UCSD-AML1 (cell line): ENCODE measurements around the gene UBE2Z.
"Not testable (repeated sequence)": the region's sequence is repeated elsewhere in the genome, so short reads cannot be mapped to it uniquely, and the experiment has no call there.

Experiments used
- DNase-seq: peaks from one replicate; lab custom pipeline; 2025; ENCODE audit not compliant: unreplicated experiment; lab: John Stamatoyannopoulos, UW

UBE2Z gene

DNA sequence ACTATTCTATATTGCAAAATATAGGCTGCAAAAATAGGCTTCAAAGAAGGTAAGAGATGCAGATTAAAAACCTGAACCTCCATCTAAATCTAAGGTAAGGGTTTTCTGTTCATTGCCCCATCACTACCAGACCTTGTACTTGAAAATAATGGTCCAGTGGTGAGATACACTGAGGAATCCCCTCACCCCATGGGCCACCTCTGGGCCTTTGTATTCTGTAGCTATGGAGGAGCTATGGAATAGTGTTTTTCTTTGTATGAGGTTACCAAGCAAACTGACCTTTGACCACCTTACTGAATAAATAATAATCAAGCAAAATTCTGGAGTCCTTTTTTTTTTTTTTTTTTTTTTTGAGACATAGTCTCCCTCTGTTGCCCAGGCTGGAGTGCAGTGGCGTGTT lies 4.8 kb upstream of the UBE2Z start:
- DNase-seq, result no peak

DNA sequence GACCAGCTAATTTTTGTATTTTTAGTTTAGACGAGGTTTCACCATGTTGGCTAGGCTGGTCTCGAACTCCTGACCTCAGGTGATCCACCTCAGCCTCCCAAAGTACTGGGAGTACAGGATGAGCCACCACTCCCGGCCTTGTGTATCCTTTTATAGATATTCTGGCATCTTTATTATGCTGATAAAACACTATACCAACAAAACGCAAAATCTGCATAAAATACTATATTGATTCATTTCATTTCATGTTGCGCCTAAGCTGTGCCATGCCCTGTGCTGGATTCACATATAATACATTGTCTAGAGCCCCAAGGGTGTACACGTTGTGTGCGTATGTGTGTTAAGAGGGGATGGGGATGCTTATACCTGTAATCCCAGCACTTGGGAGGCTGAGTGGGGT lies 3.8 kb upstream of the UBE2Z start:
- no peak for DNase-seq

DNA sequence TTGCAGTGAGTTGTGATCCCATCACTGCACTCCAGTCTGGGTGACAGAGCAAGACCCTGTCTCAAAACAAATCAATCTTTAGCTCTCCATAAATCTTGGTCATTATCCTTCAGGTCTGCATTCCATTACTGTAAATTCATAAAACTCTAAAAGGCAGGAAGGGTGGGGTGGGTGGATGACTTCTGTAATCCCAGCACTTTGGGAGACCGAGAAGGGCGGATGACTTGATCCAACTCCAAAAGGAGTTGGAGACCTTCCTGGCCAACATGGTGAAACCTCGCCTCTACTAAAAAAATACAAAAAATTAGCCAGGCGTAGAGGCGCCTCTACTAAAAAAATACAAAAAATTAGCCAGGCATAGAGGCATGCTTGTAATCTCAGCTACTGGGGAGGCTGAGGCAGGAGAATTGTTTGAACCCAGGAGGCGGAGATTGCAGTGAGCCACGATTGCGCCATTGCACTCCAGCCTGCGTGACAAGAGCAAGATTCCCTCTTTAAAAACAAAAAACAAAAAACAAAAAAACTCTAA lies 2.2 kb upstream of the UBE2Z start:
- no peak for DNase-seq

DNA sequence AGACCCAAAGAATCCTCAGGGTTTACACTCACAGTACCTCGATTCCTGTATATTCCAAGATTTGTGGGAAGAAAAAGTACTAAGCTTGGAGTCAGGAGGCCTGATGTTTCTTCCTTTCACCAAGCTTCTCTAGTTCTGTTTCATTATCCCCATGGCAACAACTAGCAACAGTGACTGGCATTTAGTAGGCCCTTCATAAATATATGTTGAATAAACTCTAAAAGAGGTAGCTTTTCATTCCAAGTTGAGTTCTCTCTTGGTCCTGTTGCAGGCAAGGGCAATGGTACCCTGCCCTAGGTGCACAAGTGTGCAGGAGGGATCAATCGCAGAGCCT lies 527 bp upstream of the UBE2Z start:
- DNase-seq, result no peak

DNA sequence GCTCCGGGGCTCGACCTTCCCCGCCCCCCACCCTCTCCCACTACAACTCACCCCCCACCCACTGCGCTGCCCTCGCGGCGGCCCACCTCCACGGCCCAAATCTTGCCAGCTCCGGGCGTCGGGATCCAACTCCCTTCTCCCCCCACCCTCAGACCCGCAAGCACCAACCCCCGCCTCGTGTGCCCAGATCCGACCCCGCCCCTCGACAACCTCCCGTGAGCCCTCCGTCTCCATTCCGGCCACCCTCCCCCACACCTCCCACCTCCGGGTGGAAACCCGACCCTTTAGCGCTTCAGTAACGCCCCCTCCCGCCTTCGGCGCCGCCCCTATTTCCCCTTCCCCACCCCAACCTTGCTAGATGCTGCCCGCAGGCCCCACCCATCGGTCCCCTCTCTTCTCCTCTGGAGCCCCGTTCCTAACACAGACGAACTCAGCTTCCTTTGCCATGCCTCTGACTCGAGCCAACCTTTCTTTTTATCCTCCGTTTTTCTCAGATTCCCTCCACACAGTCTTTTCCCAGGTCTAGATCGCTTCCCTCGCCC lies 717 bp downstream of the UBE2Z start:
- DNase-seq, result peak; percentile 94

DNA sequence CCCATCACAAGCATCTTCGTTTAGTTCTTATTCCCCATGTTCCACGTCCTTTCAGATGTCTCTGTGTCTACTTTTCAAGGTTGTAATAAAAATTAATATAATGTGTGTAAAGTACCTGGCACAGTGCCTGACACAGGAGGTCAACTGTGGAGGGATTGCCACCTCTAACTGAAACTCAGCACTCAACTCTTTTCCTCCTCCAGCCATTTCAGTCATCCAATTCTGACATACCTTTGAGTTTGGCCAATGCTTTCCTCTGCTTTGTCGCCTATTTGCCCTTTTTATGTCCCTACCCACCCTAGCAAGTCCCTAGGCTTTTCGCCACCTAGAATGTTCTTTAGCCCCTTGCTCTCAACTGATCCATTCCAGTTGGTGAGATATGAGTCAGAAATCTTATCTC lies 1.6 kb downstream of the UBE2Z start:
- no peak for DNase-seq

DNA sequence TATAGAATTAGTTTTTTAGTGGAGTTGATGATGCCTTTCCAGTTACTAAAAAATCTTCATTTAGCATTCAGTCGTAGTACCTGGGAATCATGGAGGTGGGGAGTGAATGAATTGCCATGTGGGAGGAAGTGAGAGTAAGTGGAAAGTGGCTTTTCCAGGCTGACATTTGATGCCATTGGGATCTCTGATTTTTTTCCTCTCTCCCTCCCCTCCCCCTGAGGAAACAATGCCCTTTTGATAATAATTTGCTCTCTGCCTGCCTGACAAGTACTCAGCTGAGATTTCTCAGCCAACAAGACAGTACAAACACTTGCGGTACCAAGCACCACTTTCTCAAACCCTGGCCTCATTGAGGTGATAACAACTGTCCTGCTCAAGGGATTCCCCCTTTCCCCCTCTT lies 2.2 kb downstream of the UBE2Z start:
- no peak for DNase-seq

DNA sequence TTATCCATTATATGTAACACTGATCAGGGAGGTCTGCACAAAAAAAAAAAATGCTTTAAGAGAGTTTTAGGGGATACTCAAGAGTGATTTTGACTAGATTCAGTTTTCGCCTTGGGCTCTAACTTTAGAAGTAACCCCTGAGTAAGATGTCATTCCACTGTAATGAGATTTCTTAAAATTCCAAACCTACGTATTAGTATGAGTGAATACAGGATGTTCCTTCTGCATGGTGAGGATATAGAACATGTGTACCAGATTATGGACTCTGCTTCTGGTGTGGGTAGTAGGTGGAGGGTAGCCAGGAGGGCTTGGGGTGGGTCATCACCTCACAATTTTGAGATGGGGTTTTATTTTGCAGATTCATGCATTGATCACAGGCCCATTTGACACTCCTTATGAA lies 4.3 kb downstream of the UBE2Z start:
- no peak for DNase-seq

DNA sequence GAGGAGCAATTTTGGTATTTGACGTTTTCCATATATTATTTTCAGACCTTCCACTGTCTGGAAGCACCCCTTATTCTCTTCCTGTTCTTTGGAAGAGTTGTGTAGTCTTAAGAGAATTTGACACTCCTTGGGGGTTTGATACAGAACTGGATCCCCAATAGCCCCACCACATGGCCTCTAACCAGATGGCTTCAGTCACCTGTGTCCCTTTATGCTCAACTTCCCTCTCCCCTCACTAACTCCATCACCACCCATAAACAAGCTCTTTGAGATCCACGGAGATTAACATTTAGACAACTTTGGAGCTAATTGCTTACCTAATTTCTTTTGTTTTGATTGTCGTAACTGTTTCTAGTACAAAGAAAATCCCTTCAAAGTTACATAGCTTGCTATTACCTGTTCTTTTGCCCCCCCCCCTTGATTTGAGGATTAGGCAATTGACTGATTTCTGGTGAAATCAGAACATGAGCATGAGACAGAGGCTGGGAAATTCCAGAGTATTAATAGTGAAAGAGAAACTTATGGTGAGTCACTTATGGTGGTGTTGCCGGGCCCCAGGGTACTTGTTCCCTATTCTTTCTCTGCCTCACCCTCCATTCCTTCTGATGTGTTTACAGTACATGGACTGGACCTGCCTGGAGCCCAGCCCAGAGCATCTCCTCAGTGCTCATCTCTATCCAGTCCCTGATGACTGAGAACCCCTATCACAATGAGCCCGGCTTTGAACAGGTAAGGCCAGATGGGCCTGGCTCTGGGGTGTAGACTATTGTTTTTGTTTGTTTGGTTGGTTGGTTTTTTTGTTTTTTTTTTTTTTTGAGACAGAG lies 7.5 kb downstream of the UBE2Z start:
- DNase-seq, result no peak

DNA sequence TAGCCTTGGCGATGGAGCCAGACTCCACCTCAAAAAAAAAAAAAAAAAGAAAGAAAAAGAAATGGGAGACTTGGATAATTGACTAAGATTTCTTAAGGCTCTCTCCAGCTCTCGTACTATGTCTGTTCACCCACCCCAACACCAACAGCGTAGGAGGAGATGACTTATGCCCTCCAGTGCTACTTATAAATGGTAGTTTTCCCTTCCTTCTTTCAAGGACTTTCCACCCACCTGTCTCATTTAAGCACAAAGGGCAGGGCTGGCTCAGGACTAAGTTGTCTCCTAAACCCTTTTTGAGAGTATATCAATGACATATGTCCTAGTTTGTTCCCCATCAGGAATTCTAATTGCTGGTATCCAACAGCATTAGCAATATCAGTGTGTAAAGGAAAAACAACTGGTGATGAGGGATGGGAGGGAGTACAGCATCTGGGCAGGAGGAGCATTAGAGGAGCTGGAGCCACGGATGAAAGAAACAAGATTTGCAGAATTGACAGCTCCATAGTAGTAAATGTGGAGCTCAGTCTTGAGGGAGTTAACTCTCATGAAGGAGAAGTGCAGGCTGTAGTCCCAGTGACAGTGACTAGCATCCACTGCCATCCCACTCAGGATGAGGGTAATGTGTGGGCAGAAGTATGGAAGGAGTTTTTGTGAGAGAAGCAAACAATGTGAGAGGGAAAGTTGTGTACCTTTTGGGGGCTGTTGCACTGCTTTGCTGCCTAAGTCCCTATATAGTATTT lies 17.2 kb downstream of the UBE2Z start:
- DNase-seq, result no peak

DNA sequence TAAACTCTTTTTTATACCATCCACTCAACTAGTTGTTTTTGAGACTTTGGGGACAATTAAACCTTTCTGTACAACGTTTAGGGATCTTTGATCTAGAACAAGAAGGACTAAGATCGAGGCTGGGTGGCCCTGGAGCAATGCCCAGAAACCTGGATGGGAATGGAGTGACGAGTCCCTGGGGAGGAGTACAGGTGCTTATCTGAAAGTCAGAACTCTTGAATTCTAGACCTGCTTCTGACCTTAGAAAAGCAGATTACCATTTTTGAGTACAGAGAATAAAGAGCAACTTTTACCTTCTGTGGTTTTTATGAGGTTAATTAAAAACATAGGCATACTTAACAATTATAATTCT lies 17.8 kb downstream of the UBE2Z start:
- no peak for DNase-seq

DNA sequence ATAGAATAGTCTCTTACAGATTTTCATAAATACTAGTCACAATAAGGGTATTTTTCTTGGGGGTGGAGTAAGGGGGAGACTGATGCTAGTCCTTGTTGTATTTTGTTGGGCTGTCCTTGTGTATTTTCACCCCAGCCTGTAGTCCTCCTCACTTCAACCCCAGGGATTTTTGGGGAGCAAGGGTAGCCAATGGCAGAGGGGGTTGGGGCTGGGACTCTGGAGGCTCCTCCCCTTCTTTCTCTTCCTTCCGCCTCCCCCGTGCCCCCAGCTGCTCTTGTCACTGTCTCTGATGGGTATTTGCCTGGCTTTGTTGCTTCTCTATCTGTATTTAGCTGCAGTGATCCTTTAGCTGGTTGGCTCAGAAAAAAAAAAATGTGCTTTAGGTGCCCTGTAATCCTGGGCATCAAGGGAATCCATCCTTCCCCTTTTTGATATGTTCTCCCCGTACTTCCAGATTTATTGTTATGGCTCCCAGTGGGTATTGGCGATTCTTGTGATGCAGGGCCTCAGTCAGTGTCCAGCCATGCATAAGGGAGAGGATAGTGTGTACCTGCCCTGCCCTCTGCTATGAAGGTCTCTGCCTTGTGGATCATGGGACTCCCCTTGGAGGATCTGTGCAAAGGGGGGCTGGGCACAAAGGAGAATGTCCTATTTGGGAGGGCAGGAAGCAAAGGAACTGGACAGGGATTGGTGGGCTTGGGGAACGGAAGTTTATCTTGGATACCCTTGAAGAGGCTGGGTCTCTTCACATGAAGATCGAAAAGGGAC lies 20.0 kb downstream of the UBE2Z start:
- DNase-seq, result no peak

DNA sequence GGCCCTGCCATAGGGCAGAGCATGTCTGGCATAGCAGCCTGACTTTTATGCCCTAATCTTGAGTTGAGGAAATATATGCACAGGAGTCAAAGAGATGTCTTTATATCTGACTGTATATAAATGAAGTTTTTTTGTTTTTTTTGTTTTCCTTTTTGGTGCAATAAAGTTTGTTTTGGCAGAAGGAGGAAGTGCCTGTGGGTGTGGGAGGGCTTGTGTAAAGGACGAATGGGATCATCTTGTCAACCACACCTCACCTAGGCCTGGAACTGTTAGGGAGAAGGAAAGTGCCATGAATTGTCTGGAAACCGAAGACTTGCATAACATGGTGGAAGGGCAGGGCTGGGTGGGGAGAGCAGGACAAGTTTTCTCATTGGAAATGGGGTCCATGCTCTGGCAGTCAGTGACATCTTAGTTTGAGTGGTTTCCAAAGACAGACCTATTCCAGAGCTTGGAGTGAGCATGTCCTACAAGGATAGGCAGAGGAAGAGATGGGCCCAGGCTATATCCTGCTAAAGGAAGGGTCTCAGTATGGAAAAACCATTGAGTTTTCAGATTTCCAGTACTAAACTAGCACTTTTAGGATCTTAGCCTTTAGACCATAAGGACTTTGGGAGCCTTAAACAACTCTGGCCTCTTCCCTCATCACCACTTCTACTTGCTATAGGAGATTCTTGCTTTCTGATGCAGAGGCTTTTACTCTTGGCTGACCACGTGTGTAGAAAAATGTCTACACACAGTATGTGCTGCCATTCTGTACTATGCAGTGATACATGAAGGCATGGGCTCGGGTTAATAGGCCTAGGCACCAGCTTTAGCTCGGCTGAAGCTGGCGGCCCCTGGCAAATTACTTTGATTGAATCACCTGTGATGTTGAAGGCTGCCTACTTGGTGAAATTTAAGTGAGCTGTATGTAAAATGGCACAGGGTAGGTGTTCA lies 20.9 kb downstream of the UBE2Z start:
- DNase-seq, result no peak

DNA sequence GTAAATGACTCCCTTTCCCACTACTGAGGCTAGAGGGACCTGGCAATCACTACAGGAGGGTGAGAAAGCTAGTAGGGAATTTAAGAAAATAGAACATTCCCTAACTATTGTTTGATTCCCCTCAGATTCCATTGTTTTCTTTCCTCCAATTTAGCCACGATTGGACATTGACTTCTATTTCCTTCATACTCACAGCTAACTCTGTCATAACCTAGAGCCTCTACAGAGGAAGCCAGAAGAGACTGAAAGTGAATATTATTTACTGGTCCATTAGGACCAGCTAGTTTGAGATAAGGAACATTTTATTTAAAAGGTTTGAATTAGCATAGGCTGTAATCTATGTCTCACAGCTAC lies 21.6 kb downstream of the UBE2Z start:
- no peak for DNase-seq

DNA sequence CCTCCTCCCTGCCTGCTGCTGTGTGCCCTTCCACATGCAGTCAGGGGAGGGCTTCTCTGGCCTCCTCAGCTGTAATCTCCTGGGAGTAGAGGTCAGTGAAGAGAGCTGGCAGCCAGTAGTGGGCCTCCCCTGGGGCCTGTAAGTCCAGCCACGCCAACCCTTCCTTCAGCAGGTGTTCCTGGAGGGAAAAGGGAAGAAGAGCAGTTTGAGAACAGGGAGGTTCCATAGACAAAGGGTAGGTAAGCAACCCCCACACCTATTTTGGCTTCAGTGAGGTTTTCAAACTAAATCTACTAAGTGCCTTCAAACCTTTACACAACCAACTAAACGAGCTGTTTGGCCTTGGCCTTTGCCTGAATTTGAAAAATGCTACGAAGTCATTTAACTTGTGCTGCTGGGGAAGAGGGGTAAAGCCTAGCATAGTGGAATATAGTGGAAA lies 22.2 kb downstream of the UBE2Z start:
- DNase-seq, result no peak

DNA sequence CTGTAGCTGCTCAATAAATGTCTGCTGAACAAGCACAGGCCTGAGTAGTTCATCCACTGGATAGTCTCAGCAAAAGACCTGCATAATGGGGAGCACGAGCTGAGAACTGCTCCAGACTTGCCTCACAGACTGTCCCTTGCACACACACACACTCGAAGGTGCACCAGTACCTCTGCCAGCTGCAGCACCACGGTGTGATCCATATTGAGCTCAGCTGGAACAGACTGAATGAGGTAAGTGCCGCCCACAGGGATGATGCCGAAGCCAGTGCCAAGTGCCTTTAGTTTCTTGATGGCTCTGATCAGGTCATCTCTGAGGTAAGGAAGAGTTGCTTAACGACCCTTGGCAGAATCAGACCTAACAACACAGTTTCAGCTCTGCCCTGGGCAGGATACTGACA lies 24.8 kb downstream of the UBE2Z start:
- DNase-seq, result no peak

DNA sequence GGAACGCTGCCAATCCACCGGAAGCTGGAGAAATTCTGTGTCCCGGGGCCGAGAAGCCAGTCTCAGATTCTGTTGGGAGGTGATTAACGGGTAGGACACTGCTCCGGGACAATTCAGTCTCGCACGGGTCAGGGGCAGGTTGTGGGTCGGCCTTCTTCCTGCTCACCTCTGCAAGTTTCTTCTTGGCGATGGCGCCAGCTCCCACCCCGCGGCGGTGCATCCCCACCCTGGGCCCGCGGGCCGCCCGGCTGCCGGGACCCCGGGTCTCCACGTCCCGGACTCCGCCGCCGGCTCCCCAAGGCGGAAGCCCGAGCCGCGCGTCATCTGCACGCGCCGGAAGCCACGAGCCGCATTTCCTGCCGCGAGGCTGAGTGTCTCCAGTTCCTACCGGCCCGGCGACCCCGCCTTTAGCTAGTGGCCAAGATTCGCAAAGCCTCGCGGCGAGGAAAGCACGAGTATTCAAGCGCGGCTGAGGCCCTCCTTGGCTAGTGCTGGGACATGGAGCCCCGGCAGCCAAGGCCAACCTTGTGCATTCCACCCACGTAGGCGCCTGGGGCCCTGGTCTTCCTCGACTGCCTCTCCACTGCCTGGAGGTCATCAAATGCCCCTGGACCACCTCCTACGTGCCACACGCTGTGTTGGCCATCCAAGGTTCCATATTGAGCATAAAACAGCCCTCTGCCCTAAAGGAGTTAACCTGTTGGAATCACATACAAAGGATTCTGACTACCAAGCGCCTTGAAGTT lies 36.5 kb downstream of the UBE2Z start, which contains the start of gene SNF8:
SNF8 (minus strand) TSS at position 328 of the 746 bp plus-strand sequence; CDS start at position 220, 108 bp downstream.
- DNase-seq, result peak; percentile 91

DNA sequence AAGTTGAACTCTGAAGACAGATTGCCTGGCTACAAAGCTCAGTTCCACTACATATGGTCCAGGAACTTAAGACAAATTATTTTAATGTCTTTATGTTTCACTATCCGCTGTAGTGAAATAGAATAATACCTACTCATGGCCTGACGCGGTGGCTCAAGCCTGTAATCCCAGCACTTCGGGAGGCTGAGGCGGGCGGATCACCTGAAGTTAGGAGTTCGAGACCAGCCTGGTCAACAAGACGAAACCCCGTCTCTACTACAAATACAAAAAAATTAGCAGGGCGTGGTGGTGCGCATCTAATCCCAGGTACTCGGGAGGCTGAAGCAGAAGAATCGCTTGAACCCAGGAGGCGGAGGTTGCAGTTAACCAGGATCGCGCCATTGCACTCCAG lies 37.0 kb downstream of the UBE2Z start:
- not testable (repeated sequence) for DNase-seq

DNA sequence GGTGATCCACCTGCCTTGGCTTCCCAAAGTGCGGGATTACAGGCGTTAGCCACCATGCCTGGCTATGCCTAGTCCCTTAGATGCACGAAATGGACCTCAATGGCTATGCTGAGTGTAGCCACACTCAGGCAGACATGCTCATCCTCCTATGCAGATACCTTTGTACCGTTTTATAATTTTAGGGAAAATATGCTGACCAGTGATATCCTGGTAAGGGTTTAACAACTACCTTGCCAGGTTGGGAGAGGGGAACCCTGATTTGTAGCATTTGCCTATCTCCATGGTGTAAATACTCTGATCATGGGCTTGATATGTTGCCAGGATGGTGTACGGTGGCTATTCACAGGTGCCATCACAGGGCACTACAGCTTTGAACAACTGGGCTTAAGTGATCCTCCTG lies 43.4 kb downstream of the UBE2Z start:
- DNase-seq, result no peak

DNA sequence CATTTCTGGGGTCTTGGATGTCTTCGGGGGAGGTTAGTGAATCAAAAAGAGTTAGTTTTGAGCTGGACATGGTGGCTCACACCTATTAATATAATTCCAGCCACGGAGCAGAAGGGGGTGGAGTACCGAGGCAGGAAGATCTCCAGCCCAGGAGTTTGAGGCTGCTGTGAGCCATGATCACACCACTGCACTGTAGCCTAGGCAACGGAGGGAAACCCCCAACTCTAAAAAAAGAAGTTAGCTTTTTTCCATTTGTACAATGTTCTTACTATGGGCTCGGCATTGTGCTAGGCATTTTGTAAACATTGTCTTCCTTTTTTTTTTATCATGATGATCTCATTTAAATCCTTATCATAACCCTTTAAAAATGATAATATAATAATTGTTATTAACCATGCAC lies 44.7 kb downstream of the UBE2Z start:
- DNase-seq, result no peak
